Natural killer cell treated with Interleukin-12 subunit alpha and Interleukin-12 subunit beta and Interleukin-15 and Interleukin-18, amount 100 ng/mL, for 72 hours (primary cell): ENCODE measurements around the gene KIF20B. TPM values are rescaled to one million over a fixed set of nuclear protein-coding genes. Genes with fewer than 3 reads are reported as not detected.
"Not testable (repeated sequence)": the region's sequence is repeated elsewhere in the genome, so short reads cannot be mapped to it uniquely, and the experiment has no call there.

Experiments used
- ATAC-seq, 2 donors: fragments of 150-1000 bp; cut with Tn5 transposase in 1 of 2; sonication (Bioruptor Pico), chemical (Tn5 transposase) in 1 of 2; 2 replicates each; pipeline ENCODE4 v1.10.0; 2021
- DNase-seq: peaks from one replicate; pipeline ENCODE4 v3.0.0; 2022; ENCODE audit warnings: low spot score
- H3K27ac Mint-ChIP-seq, 2 donors: 1 replicate in 1 of 2; 2 replicates in 1 of 2; pipeline ENCODE4 v1.8.0; 2022; ENCODE audit warnings: mixed read lengths in 2 of 2, mild to moderate bottlenecking in 1 of 2, moderate library complexity in 1 of 2
- H3K27me3 Mint-ChIP-seq, 2 donors: 1 replicate in 1 of 2; 2 replicates in 1 of 2; pipeline ENCODE4 v1.8.0; 2022; ENCODE audit warnings: mixed read lengths in 2 of 2
- H3K36me3 Mint-ChIP-seq: one replicate; pipeline ENCODE4 v1.8.0; 2022; ENCODE audit warnings: mixed read lengths
- H3K4me1 Mint-ChIP-seq, 2 donors: 1 replicate in 1 of 2; 2 replicates in 1 of 2; pipeline ENCODE4 v1.8.0; 2022; ENCODE audit warnings: low read depth in 2 of 2, mixed read lengths in 2 of 2, mild to moderate bottlenecking in 1 of 2
- H3K4me3 Mint-ChIP-seq: one replicate; pipeline ENCODE4 v1.8.0; 2022; ENCODE audit warnings: mixed read lengths
- H3K9me3 Mint-ChIP-seq: 2 replicates; pipeline ENCODE4 v1.8.0; 2022; ENCODE audit warnings: mixed read lengths
- total RNA-seq, 2 donors: library from RNA; stranded (reverse); gene quantifications; one replicate each; pipeline ENCODE4 v1.2.3, GENCODE V29; 2022

KIF20B gene
- total RNA-seq, 2 donors from 2014 or later = 31.5 to 62.4 TPM

DNA sequence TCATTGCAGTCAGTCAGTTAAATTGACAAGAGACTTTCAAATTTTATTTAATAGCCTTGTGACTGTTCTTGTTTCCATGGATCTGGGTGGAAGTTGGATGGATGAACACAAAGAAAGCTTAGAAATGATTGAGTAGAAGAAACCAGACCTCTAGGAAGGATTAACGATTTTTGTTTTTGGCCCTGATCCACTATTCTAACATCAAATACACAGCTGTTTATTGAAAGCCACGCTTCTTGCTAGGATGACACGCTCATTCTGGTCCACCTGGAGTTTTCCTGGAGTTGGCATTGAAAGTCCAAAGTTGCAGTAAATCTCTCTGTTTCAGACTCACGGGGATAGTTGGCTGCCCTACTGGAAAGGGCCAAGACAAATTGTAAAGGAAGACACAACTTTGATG is 108.4 kb downstream of the KIF20B start:
- no peak for DNase-seq
- Mint-ChIP-seq H3K27me3 (peaks cover 23 to 29% of the 10 kb centered on the region in 2 donors), H3K36me3 (no peaks in the 10 kb centered on the region), H3K4me3 (no peak overlapping the region), H3K9me3 (no peaks in the 10 kb centered on the region), H3K27ac (no peak overlapping the region), H3K4me1 (peaks cover 4 to 12% of the 10 kb centered on the region in 2 donors)
- ATAC-seq = no peak

DNA sequence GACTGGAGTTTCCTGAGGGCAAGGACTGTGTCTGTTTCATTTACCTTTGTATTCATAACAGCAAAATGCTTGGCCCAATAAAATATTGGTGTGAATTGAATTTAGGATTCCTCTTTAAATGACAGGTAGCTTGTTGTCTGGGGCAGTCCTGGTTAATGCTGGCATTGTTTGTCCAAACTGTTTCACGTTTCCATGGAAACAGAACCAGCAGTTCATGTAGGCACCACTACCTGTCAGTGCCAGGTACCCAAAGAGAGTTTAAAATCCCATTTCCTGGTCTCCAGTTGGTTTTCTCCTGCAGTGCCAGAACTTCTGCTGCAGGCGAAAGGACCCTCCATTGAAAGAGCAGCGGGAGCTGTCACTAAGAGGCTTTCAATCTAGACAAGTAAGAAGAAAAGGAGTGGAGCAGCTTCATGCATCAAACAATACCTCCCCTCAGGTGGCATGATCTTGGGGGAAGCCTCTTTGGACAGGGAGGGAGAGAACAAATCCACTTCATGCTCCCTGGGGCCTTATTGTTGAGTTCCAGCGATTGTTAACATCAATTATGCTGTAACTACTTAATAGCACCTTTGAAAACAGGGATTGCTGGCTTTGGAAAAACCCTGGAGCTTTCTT is 109.6 kb downstream of the KIF20B start:
- H3K4me3 Mint-ChIP-seq = no peak overlapping the region
- no peak overlapping the region for H3K27ac Mint-ChIP-seq
- H3K9me3 Mint-ChIP-seq = no peaks in the 10 kb centered on the region
- DNase-seq (no peak), ATAC-seq (no peak)
- peaks cover 18 to 20% of the 10 kb centered on the region in 2 donors for H3K27me3 Mint-ChIP-seq
- H3K4me1 Mint-ChIP-seq = peaks cover 0 to 3% of the 10 kb centered on the region in 2 donors
- no peaks in the 10 kb centered on the region for H3K36me3 Mint-ChIP-seq

DNA sequence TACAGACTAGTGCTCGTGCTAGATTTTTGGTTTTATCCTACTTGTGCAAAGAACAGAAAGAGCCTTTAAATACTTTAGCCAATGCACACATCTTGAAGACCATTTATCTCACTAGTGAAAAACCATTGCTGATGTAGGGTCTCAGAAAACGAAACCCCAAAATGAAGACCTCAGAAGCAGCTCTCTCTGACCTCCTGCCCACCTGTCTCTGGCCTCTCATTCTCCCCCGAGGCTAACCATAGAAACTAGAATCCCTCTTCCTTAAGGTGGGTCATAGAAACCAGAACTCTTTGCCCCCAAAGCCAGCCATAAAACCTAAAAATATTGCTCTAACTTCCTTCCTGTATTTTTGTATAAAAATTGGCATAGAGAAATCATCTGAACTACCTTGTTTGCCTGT is 112.2 kb downstream of the KIF20B start:
- H3K4me3 Mint-ChIP-seq = no peak overlapping the region
- peaks cover 18 to 26% of the 10 kb centered on the region in 2 donors for H3K27me3 Mint-ChIP-seq
- H3K4me1 Mint-ChIP-seq = no peaks in the 10 kb centered on the region
- no peak overlapping the region for H3K27ac Mint-ChIP-seq
- ATAC-seq = no peak
- no peaks in the 10 kb centered on the region for H3K9me3 Mint-ChIP-seq
- DNase-seq = no peak
- no peaks in the 10 kb centered on the region for H3K36me3 Mint-ChIP-seq

DNA sequence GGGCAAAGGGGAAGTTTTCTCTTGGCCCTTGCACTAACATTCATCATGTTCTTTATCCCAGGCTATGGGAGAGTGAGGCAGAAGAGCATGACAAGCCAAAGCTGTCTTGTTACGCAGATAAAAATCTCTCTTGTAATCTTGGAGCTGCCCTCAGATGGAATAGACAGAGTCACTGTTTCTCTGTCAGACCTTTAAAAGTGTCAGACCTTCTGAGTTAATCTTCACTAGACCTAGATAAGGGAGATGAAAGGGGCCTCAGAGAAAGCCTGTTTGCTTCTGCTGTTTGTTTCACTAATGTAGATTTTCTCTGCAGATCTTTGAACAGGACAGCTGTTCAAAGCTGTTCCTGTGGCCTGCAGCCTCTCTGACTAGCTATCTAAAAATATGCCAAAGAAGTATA is 112.9 kb downstream of the KIF20B start:
- DNase-seq (no peak), ATAC-seq (no peak)
- H3K9me3 Mint-ChIP-seq = no peaks in the 10 kb centered on the region
- no peak overlapping the region for H3K27ac Mint-ChIP-seq
- no peak overlapping the region for H3K4me3 Mint-ChIP-seq
- H3K36me3 Mint-ChIP-seq = no peaks in the 10 kb centered on the region
- no peaks in the 10 kb centered on the region for H3K4me1 Mint-ChIP-seq
- H3K27me3 Mint-ChIP-seq = peaks cover 17 to 27% of the 10 kb centered on the region in 2 donors

DNA sequence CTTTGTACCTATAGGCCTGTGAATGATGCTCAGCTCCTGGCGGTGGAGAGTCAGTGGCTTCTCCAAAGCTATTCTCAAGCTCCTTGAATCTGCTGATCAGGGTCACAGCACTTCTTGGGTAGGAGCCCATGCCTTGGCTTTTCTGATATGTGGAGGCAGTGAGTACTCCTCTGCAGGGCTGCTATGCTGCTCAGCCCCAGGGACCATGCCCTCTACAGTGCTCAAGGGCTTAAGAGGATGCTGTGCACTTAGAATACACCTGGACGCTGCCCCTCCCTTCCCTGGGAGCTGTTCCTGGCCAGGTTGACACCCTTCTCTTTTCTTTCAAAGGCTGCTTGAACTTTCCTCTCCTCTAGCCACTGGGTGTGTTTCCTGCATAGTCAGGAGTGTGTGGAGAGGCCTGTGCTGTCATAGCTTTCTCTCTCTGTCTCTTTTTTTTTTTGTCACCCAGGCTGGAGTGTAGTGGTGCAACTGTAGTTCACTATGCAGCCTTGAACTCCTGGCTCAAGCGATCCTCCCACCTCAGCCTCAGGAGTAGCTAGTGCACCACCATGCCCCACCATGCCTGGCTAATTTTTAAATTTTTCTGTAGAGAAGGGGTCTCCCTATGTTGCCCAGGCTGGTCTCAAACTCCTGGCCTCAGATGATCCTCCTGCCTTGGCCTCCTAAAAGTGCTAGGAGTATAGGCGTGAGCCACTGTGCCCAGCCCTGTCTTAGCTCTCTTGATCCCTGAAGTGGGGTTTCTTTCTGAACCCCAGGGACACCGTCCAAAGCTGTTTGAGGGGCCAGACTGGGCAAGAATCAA is 113.9 kb downstream of the KIF20B start:
- H3K27me3 Mint-ChIP-seq = peaks cover 19 to 33% of the 10 kb centered on the region in 2 donors
- DNase-seq (no peak), ATAC-seq (peak; percentile 11 to 20)
- H3K27ac Mint-ChIP-seq = no peak overlapping the region
- no peaks in the 10 kb centered on the region for H3K36me3 Mint-ChIP-seq
- no peak overlapping the region for H3K4me3 Mint-ChIP-seq
- no peaks in the 10 kb centered on the region for H3K9me3 Mint-ChIP-seq
- no peaks in the 10 kb centered on the region for H3K4me1 Mint-ChIP-seq

DNA sequence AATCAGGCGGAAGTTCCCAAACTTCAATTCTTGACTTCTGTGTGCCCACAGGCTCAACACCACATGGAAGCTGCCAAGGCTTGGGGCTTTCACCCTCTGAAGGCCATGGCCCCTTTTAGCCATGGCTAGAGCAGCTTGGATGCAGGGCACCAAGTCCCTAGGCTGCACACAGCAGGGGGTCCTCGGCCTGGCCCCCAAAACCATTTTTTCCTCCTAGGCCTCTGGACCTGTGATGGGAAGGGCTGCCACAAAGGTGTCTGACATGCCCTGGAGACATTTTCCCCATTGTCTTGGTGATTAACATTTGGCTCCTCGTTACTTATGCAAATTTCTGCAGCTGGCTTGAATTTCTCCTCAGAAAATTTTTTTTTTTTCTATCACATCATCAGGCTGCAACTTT is 117.6 kb downstream of the KIF20B start:
- ATAC-seq, H3K27ac Mint-ChIP-seq, H3K36me3 Mint-ChIP-seq, DNase-seq, H3K9me3 Mint-ChIP-seq, H3K4me1 Mint-ChIP-seq, H3K4me3 Mint-ChIP-seq: not testable (repeated sequence)
- H3K27me3 Mint-ChIP-seq = peaks cover 15 to 18% of the 10 kb centered on the region in 2 donors

Other genes with a start within 250 kb of the KIF20B start
- not detected for gene SLC16A12, start 166.0 kb upstream of the KIF20B start, total RNA-seq
- gene PANK1, start 56.3 kb upstream of the KIF20B start, total RNA-seq = 10 to 100 TPM in 1 of 2 donors, 1 to 10 TPM in 1; 4.5 to 10.5 TPM